Activated naive CD4-positive, alpha-beta T cell treated with anti-CD3 and anti-CD28 coated beads for 36 hours (primary cell): ENCODE data around the gene PITPNB. TPM values are rescaled to one million over a fixed set of nuclear protein-coding genes. Genes with fewer than 3 reads are reported as not detected.

Source experiments
- CTCF ChIA-PET: fragments of 350-600 bp; sonication (Branson Sonifier 250); formaldehyde crosslinking; loops from one replicate; lab custom pipeline; 2021; ENCODE audit warnings: antibody characterized with exemption; lab: Charles Lee
- DNase-seq: peaks from one replicate; pipeline ENCODE4 v3.0.0-alpha.2; 2020
- H3K27ac Mint-ChIP-seq: one replicate; pipeline ENCODE4 v1.8.0; 2021; ENCODE audit warnings: mild to moderate bottlenecking, mixed read lengths
- H3K27me3 Mint-ChIP-seq: one replicate; pipeline ENCODE4 v1.8.0; 2021; ENCODE audit warnings: low read depth, mixed read lengths
- H3K36me3 Mint-ChIP-seq: one replicate; pipeline ENCODE4 v1.8.0; 2021; ENCODE audit warnings: low read depth, mixed read lengths
- H3K4me1 Mint-ChIP-seq: one replicate; pipeline ENCODE4 v1.8.0; 2021; ENCODE audit warnings: low read depth, mixed read lengths
- H3K4me3 Mint-ChIP-seq: one replicate; pipeline ENCODE4 v1.8.0; 2021; ENCODE audit warnings: mild to moderate bottlenecking, moderate library complexity, mixed read lengths
- H3K9me3 Mint-ChIP-seq: one replicate; pipeline ENCODE4 v1.8.0; 2021; ENCODE audit warnings: mixed read lengths
- intact Hi-C: fragments of 100-400 bp; cut with micrococcal nuclease; formaldehyde crosslinking; loops from one replicate; pipeline ENCODE4 v1.15.1; 2023
- total RNA-seq, 2 experiments: library from RNA; stranded (reverse); gene quantifications; one replicate each; pipeline ENCODE4 v1.2.3, GENCODE V29; 2021

The PITPNB gene
- total RNA-seq, 2 experiments from 2014 or later = 76.4 to 78.7 TPM

DNA sequence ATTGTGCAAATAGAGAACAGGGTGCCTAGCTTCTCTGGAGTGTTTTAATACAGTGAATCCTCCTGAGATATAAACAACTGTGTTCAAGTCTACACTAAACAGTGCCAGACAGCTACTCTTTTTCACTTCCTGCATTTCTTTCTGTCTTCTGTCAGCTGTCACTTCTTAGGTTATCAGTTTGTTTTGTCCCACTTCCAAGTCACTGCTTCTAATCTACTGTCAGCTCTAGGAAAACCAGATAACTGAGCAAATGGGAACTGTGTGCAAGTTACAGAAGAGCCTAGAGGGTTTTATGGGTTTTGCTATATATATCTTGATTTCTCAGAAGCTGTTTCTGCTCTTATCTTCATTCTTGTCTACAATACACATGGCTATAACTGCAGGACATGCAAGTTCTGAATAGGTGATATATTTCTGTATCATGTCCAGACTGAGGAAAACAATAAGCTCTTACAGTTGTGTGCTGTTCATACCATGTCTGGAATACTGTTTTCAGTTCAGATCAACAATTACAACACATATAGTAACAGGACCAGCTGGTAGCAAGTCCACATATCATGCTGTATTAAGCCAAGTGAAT lies 5.8 kb downstream of the PITPNB start:
- CTCF ChIA-PET = interaction anchor here (0.6 to 2.5 kb wide), 3 partner anchors 25 to 50 kb away, joined by 3 to 8 read pairs (median 3); no protein-coding TSS in a partner anchor
- no peaks in the 10 kb centered on the region for H3K9me3 Mint-ChIP-seq
- peaks cover 61% of the 10 kb centered on the region for H3K4me1 Mint-ChIP-seq
- intact Hi-C loops = no loop called here
- H3K36me3 Mint-ChIP-seq = peaks cover 33% of the 10 kb centered on the region
- no peak overlapping the region for H3K4me3 Mint-ChIP-seq
- H3K27me3 Mint-ChIP-seq = no peaks in the 10 kb centered on the region
- no peak for DNase-seq
- H3K27ac Mint-ChIP-seq = no peak overlapping the region

DNA sequence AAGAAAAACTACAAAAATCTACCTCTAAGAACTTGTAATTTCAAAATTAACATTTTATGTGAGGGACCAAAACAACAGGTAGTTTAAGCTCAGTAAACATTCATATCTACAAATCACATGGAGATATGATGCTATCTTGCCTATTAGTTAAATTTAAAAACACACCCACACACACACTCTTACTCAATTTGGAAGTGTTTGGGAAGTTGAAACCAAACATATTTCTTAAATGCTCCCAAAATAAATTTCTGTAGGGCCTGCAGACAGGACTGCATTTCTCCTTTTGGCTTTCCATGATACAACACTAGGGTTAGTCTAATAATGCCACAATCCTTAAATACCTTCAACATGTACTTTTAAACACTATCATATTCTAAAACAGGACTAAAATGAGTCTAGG lies 7.0 kb downstream of the PITPNB start:
- no peak for DNase-seq
- H3K9me3 Mint-ChIP-seq = no peaks in the 10 kb centered on the region
- H3K27ac Mint-ChIP-seq = no peak overlapping the region
- intact Hi-C loops = no loop called here
- peaks cover 36% of the 10 kb centered on the region for H3K36me3 Mint-ChIP-seq
- H3K4me3 Mint-ChIP-seq = no peak overlapping the region
- H3K4me1 Mint-ChIP-seq = peaks cover 57% of the 10 kb centered on the region
- H3K27me3 Mint-ChIP-seq = no peaks in the 10 kb centered on the region
- CTCF ChIA-PET = interaction anchor here (0.9 kb wide), 1 partner anchor 25 kb away, joined by 3 read pairs; no protein-coding TSS in a partner anchor

DNA sequence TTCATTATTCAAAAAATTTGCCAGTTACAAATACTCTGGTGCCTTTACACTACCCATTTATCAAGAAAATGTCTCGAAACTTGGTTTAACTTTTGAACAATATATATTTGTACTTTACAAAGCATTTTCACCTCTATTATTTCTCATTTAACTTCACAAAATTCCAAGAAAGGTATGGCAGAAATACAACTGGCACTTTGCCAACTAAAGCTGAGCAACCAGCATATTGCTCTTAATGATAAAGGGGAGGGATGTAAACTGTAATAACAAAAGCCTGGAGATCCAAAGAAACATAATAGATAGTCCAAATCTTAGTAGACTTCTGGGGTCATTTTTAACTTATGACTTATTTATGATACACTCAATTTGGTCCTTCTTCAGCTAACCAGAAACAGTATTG lies 7.7 kb downstream of the PITPNB start:
- peaks cover 37% of the 10 kb centered on the region for H3K36me3 Mint-ChIP-seq
- H3K4me3 Mint-ChIP-seq = no peak overlapping the region
- H3K9me3 Mint-ChIP-seq = no peaks in the 10 kb centered on the region
- no peak overlapping the region for H3K27ac Mint-ChIP-seq
- no peak for DNase-seq
- intact Hi-C loops = no loop called here
- CTCF ChIA-PET = interaction anchor here (0.9 kb wide), 1 partner anchor 24 kb away, joined by 3 read pairs; no protein-coding TSS in a partner anchor
- H3K27me3 Mint-ChIP-seq = no peaks in the 10 kb centered on the region
- H3K4me1 Mint-ChIP-seq = peaks cover 60% of the 10 kb centered on the region

DNA sequence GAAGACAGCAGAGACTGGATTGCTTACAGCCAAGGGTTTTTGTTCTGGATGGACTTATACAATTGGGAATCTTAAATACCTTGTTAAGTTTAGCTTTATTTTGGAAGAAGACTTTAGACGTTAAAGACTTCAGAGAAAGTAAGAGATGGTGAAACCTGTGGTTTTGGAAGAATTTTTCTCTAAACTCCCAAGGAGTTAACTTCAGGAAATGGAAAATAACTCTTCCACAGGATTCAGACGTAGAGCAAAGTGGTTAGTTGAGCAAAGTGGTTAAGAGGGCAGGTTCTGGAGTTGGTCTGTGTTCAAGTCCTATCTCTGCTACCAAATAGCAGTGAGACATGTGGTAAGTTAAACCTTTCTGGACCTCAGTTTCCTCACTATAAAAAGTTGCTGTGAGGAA lies 12.8 kb downstream of the PITPNB start:
- DNase-seq = no peak
- H3K9me3 Mint-ChIP-seq = no peaks in the 10 kb centered on the region
- no peaks in the 10 kb centered on the region for H3K27me3 Mint-ChIP-seq
- no peak overlapping the region for H3K27ac Mint-ChIP-seq
- CTCF ChIA-PET = no interaction called here
- intact Hi-C loops = no loop called here
- H3K4me1 Mint-ChIP-seq = peaks cover 54% of the 10 kb centered on the region
- no peak overlapping the region for H3K4me3 Mint-ChIP-seq
- peaks cover 45% of the 10 kb centered on the region for H3K36me3 Mint-ChIP-seq

DNA sequence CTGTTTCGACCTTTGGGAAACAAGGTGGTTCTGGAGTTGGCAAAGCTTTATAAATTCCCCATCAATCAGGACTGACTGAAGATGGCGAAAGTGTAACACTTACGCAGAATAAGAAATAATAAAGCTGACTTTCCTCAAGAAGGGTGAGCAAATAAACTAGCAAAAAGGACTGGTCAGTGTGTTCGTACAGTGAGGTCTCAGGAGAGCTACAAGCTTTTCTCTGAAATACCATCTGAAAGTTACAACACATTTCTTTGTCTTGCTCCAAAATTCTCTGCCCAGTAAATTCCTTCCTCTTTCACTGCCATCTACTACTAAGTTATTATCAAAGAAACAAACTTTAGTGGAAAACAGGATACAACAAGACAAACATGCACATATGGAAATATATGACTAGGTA lies 13.4 kb downstream of the PITPNB start:
- H3K4me1 Mint-ChIP-seq = peaks cover 54% of the 10 kb centered on the region
- DNase-seq = no peak
- no peak overlapping the region for H3K27ac Mint-ChIP-seq
- intact Hi-C loops = no loop called here
- H3K9me3 Mint-ChIP-seq = no peaks in the 10 kb centered on the region
- H3K27me3 Mint-ChIP-seq = no peaks in the 10 kb centered on the region
- H3K36me3 Mint-ChIP-seq = peaks cover 51% of the 10 kb centered on the region
- CTCF ChIA-PET = no interaction called here
- H3K4me3 Mint-ChIP-seq = no peak overlapping the region

DNA sequence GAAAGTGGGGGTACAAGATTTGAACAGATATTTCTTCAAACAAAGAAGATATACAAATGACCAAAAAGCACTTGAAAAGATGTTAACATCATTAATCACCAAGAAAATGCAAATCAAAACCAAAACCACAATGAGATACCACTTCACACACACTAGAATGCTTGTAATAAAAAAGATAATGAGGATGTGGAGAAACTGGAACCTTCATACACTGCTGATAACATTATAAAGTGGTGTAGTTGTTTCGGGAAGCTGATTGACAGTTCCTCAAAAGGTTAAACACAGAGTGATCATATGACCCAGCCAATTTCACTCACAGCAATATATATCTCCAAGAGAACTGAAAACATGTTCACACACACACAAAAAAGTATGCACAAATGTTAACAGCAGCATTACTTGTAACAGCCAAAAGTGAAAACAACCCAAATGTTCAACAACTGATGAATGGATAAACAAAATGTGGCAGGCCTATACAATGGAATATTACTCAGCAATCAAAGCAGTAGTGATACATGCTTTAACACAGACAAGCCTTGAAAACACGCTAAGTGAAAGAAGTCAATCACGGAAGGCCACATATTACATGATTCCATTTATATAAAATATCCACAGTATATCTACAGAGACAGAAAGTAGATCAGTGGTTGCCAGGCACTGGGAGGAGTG lies 15.1 kb downstream of the PITPNB start:
- no peak for DNase-seq
- no peaks in the 10 kb centered on the region for H3K27me3 Mint-ChIP-seq
- no peaks in the 10 kb centered on the region for H3K9me3 Mint-ChIP-seq
- no peak overlapping the region for H3K4me3 Mint-ChIP-seq
- peaks cover 52% of the 10 kb centered on the region for H3K4me1 Mint-ChIP-seq
- H3K36me3 Mint-ChIP-seq = peaks cover 45% of the 10 kb centered on the region
- intact Hi-C loops = no loop called here
- peak overlapping the region; percentile 65 for H3K27ac Mint-ChIP-seq
- CTCF ChIA-PET = no interaction called here

DNA sequence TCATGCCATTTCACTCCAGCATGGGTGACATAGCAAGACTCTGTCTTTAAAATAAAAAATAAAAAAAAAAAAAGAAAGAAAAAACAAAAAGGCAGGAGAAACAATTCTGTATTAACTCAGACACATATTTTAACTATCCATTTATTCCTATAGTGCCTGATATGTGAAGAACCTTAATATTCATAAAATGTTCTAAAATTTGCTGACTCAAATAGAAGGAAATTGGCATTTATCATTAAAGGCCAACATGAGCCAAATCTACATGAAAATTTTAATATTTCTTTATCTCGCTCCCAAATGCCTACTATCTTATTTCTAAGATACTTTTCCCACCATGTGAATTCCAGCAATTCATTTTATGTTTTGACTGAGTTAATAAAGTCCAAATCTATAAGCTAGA lies 18.9 kb downstream of the PITPNB start:
- peaks cover 26% of the 10 kb centered on the region for H3K4me1 Mint-ChIP-seq
- no peaks in the 10 kb centered on the region for H3K9me3 Mint-ChIP-seq
- CTCF ChIA-PET = no interaction called here
- intact Hi-C loops = no loop called here
- H3K36me3 Mint-ChIP-seq = peaks cover 43% of the 10 kb centered on the region
- no peak overlapping the region for H3K4me3 Mint-ChIP-seq
- no peak for DNase-seq
- no peak overlapping the region for H3K27ac Mint-ChIP-seq
- no peaks in the 10 kb centered on the region for H3K27me3 Mint-ChIP-seq

DNA sequence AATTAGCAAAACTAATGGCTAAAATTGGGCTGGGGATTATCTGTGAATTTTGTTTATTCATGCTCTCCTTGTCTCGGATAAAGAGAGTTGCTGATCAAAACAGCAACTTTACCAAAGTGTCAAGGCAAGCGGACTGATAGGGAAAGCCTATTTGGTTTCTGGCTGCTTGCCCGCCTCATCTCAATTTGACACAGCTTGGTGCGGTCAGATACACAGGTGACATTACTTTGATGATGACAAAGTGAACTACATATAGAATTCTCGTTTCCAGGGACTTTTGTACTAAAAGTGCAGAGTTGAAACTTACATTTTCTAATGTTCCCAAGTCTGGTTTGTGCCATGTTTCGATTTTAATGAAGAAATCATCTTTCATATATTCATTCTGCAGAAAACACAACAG lies 22.8 kb downstream of the PITPNB start:
- no peak for DNase-seq

DNA sequence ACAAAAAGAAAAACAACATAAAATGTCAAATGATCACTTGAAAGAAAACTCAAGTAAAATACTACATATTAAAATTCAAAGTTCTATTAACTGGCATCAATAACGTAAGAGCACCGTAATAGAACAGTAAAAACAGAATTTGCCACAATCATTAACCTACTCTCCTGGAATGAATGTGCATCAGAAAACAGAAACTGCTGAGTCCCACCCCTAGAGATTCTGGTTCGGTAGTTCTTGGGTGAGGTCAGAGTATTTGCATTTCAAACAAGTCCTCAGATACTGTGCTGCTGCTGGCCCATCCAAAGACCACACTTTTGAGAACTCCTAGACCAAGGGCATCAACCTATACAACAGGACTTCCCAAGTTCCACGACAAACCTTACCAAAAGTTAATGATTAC lies 23.5 kb downstream of the PITPNB start:
- no peak for DNase-seq
- no peaks in the 10 kb centered on the region for H3K9me3 Mint-ChIP-seq
- peaks cover 37% of the 10 kb centered on the region for H3K36me3 Mint-ChIP-seq
- peaks cover 2% of the 10 kb centered on the region for H3K4me1 Mint-ChIP-seq
- CTCF ChIA-PET = interaction anchor here (1.8 kb wide), 1 partner anchor 9 kb away, joined by 4 read pairs; no protein-coding TSS in a partner anchor
- intact Hi-C loops = no loop called here
- no peak overlapping the region for H3K4me3 Mint-ChIP-seq
- H3K27me3 Mint-ChIP-seq = no peaks in the 10 kb centered on the region
- H3K27ac Mint-ChIP-seq = no peak overlapping the region

More for the DNA sequence above, 22.8 kb downstream of the PITPNB start:
- peaks cover 42% of the 10 kb centered on the region for H3K36me3 Mint-ChIP-seq
- no peaks in the 10 kb centered on the region for H3K9me3 Mint-ChIP-seq
- no peaks in the 10 kb centered on the region for H3K27me3 Mint-ChIP-seq
- intact Hi-C loops = no loop called here
- no peak overlapping the region for H3K27ac Mint-ChIP-seq
- H3K4me1 Mint-ChIP-seq = peaks cover 2% of the 10 kb centered on the region
- CTCF ChIA-PET = interaction anchor here (1.8 kb wide), 1 partner anchor 10 kb away, joined by 4 read pairs; no protein-coding TSS in a partner anchor
- no peak overlapping the region for H3K4me3 Mint-ChIP-seq

DNA sequence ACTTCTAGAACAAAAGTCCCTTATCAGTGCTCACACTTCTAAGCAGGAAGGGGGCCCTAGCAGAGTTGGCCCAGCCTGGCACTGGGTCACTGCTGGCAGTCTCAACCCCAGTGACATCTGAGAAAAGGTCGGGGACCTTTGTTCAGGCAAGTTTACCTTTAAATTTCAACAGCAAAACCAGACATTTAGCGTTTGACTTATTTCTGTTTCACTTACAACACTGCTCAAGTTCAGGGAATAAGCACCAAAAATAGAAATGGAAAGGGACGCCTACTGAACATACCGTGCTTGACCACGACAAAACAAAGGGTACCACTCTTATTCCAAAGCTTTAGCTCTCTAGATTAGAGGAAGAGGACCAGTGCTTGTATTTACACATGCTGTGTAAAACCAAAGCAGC lies 26.2 kb downstream of the PITPNB start:
- H3K4me3 Mint-ChIP-seq = no peak overlapping the region
- CTCF ChIA-PET = interaction anchor here (0.6 kb wide), 1 partner anchor 9 kb away, joined by 4 read pairs; no protein-coding TSS in a partner anchor
- peaks cover 34% of the 10 kb centered on the region for H3K36me3 Mint-ChIP-seq
- no peak for DNase-seq
- H3K9me3 Mint-ChIP-seq = no peaks in the 10 kb centered on the region
- peaks cover 2% of the 10 kb centered on the region for H3K4me1 Mint-ChIP-seq
- intact Hi-C loops = no loop called here
- H3K27me3 Mint-ChIP-seq = no peaks in the 10 kb centered on the region
- H3K27ac Mint-ChIP-seq = no peak overlapping the region

DNA sequence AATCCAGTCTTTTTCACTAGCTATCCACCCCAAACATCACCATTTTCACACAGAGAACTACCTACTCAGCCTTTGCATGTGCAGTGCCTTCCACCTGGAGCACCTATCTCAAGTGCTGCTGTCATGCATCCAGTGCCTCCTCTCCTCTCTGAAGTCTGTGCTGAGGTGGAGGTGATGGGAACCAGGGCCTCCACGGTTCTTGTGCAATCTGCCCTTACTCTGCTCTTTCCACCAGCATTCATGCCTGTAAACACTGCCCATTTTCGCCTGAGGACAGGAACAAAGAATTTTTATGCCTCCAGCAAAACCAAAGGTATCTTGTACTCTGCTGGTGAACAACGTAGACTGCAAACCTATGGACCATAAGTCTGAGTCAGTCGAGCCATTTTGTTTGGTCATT lies 27.0 kb downstream of the PITPNB start:
- Mint-ChIP-seq H3K4me3 (no peak overlapping the region), H3K27me3 (no peaks in the 10 kb centered on the region), H3K27ac (peak overlapping the region; percentile 19), H3K9me3 (no peaks in the 10 kb centered on the region), H3K36me3 (peaks cover 33% of the 10 kb centered on the region), H3K4me1 (peaks cover 2% of the 10 kb centered on the region)
- intact Hi-C loops = no loop called here
- CTCF ChIA-PET = interaction anchor here (0.8 kb wide), 1 partner anchor 17 kb away, joined by 4 read pairs; no protein-coding TSS in a partner anchor
- DNase-seq = no peak

DNA sequence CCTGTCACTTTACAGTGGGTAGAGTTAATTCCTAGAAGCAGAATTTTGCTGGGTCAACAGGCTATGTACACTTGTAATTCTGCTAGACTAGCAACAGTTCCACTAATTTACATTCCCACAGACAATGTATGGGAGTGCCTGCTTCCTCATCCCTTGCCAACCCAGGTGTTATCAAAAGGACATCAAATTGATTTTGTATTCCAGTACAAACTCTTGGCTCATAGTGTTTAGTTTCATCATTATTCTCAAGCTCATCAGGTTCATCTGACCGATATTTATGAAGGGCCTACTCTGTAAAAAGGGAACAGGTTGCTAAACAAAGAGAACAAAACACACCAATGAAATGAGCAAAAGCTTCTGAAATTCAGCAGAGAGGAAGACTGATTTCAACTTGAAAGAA lies 30.7 kb downstream of the PITPNB start:
- Mint-ChIP-seq H3K27me3 (no peaks in the 10 kb centered on the region), H3K9me3 (no peaks in the 10 kb centered on the region), H3K36me3 (peaks cover 26% of the 10 kb centered on the region), H3K4me1 (peaks cover 3% of the 10 kb centered on the region), H3K4me3 (no peak overlapping the region), H3K27ac (peak overlapping the region; percentile 28)
- CTCF ChIA-PET = interaction anchor here (0.6 to 1.6 kb wide), 5 partner anchors 14 to 70 kb away, joined by 3 to 6 read pairs (median 3); partner anchors contain the start of gene PITPNB
- intact Hi-C loops = no loop called here
- no peak for DNase-seq

DNA sequence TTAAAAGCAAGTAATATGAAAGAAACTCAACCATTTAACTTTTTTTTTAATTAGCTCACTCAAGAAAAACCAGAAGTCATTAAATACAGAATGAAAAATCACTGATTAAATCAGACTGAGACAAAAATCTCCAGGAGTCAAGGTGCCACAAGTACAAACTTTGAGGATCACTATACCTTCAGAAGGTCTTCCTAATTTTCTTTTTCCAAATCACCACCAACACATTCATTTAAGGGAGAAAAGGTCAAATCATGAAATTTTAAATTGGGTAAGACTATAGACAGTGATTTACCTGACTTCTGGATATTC lies 32.3 kb downstream of the PITPNB start:
- Mint-ChIP-seq H3K27me3 (no peaks in the 10 kb centered on the region), H3K4me1 (peaks cover 3% of the 10 kb centered on the region), H3K36me3 (peaks cover 17% of the 10 kb centered on the region), H3K27ac (no peak overlapping the region), H3K4me3 (no peak overlapping the region), H3K9me3 (no peaks in the 10 kb centered on the region)
- no peak for DNase-seq
- CTCF ChIA-PET = interaction anchor here (0.7 to 2.2 kb wide), 14 partner anchors 9 to 127 kb away, joined by 3 to 8 read pairs (median 4); partner anchors contain the start of gene PITPNB
- intact Hi-C loops = no loop called here
